ENCODE data around the gene SNTG2. TPM values are rescaled to one million over a fixed set of nuclear protein-coding genes. Genes with fewer than 3 reads are reported as not detected.

SNTG2 gene
- polyA plus RNA-seq, 3 donors = not detected

DNA sequence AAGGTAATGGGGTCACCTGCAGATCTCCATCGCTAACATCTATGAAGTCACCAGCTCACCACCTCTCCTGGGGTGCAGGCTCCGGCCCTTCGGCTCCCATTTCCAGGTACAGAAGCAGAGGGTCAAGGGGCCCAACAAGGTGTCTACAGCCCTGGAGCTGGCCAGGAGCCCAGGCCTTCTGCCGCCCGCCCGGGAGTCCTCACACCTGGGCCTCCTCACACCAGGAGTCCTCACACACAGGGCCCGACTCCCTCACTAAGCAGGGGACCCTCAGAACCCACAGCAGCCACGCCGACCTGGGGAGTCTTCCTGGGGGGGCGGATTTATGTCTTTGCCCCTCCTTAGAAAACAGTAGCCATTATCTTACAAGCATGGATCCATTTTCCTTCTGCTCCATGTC lies 419.3 kb downstream of the SNTG2 start:
- Mint-ChIP-seq H3K27ac (no peak overlapping the region), H3K4me1 (peaks cover 4% of the 10 kb centered on the region)
- DNase-seq = no peak

DNA sequence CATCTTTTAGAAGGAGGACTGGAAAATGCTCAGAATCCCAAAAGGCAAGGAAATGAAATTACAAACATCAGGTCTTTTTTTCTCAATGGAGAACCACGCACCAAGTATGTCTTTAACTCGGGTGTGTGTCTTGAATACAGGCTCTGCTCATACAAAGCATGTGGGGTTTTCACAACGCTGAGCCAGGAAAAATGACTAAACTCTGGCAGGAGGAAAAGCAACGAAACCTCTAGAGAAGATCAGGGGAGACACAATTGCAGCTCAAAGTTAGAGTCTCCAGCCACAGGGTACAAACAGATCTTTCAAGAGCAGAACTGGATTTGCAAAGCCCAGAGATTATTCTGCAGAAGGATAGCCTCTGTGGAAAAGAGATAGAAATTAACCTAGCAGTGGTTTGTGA lies 419.8 kb downstream of the SNTG2 start:
- peaks cover 0 to 3% (median 0%) of the 10 kb centered on the region in 7 donors for H3K9me3 Mint-ChIP-seq

More for the DNA sequence above, 419.3 kb downstream of the SNTG2 start:
- WGBS (ENCODE audit: insufficient coverage) = 81% methylated on average over 7 of the region's 10 CpGs
- Histone ChIP-seq H3K27me3 (ENCODE audit: control insufficient read depth in 2 of 2, insufficient read depth in 2 of 2, low read length in 2 of 2) (no peaks in the 10 kb centered on the region), H4K20me1 (ENCODE audit: insufficient read depth, low read length) (no peaks in the 10 kb centered on the region), H2AFZ (ENCODE audit: insufficient read depth, low read depth, low read length, poor library complexity, severe bottlenecking) (no peak overlapping the region), H3K4me2 (replicated peaks; ENCODE audit: extremely low read depth, low read length, poor library complexity, severe bottlenecking) (no peak overlapping the region), H3K79me2 (ENCODE audit: insufficient read depth, low read length) (no peaks in the 10 kb centered on the region), H3K4me1 (ENCODE audit: control insufficient read depth in 1 of 2, insufficient read depth in 2 of 2, low read length in 2 of 2) (no peaks in the 10 kb centered on the region), H3K9me3 (replicated peaks in 1 of 2; ENCODE audit: control insufficient read depth in 1 of 2, insufficient read depth in 1 of 2, low read length in 2 of 2) (no peaks in the 10 kb centered on the region), H3K36me3 (replicated peaks in 1 of 2; ENCODE audit: control insufficient read depth in 1 of 2, insufficient read depth in 2 of 2, low read length in 2 of 2) (no peaks in the 10 kb centered on the region), H3K27ac (ENCODE audit: low read depth in 1 of 2, low read length in 2 of 2) (no peak overlapping the region), H3K9ac (ENCODE audit: insufficient read depth, low read length, poor library complexity, severe bottlenecking) (no peak overlapping the region), H3K4me3 (replicated peaks in 1 of 3; ENCODE audit: low read depth in 2 of 3, low read length in 3 of 3) (no peak overlapping the region)
- Mint-ChIP-seq H3K9me3 (peaks cover 0 to 5% (median 0%) of the 10 kb centered on the region in 7 donors), H3K27me3 (ENCODE audit: low read depth in 3 of 3) (peaks cover 4 to 9% (median 6%) of the 10 kb centered on the region in 3 donors), H3K36me3 (no peaks in the 10 kb centered on the region), H3K4me3 (no peak overlapping the region)
- TF ChIP-seq, protein P1, sequence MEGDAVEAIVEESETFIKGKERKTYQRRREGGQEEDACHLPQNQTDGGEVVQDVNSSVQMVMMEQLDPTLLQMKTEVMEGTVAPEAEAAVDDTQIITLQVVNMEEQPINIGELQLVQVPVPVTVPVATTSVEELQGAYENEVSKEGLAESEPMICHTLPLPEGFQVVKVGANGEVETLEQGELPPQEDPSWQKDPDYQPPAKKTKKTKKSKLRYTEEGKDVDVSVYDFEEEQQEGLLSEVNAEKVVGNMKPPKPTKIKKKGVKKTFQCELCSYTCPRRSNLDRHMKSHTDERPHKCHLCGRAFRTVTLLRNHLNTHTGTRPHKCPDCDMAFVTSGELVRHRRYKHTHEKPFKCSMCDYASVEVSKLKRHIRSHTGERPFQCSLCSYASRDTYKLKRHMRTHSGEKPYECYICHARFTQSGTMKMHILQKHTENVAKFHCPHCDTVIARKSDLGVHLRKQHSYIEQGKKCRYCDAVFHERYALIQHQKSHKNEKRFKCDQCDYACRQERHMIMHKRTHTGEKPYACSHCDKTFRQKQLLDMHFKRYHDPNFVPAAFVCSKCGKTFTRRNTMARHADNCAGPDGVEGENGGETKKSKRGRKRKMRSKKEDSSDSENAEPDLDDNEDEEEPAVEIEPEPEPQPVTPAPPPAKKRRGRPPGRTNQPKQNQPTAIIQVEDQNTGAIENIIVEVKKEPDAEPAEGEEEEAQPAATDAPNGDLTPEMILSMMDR (IDR thresholded peaks at IDR 0.05) = no peak
- intact Hi-C loops (cut with micrococcal nuclease) = no loop called here

More for the DNA sequence above, 419.8 kb downstream of the SNTG2 start:
- Histone ChIP-seq H3K4me1 (ENCODE audit: control insufficient read depth in 1 of 2, insufficient read depth in 2 of 2, low read length in 2 of 2) (no peaks in the 10 kb centered on the region), H3K4me2 (replicated peaks; ENCODE audit: extremely low read depth, low read length, poor library complexity, severe bottlenecking) (no peak overlapping the region), H4K20me1 (ENCODE audit: insufficient read depth, low read length) (no peaks in the 10 kb centered on the region), H2AFZ (ENCODE audit: insufficient read depth, low read depth, low read length, poor library complexity, severe bottlenecking) (no peak overlapping the region), H3K79me2 (ENCODE audit: insufficient read depth, low read length) (no peaks in the 10 kb centered on the region), H3K9me3 (replicated peaks in 1 of 2; ENCODE audit: control insufficient read depth in 1 of 2, insufficient read depth in 1 of 2, low read length in 2 of 2) (no peaks in the 10 kb centered on the region), H3K9ac (ENCODE audit: insufficient read depth, low read length, poor library complexity, severe bottlenecking) (no peak overlapping the region), H3K27me3 (ENCODE audit: control insufficient read depth in 2 of 2, insufficient read depth in 2 of 2, low read length in 2 of 2) (no peaks in the 10 kb centered on the region), H3K4me3 (replicated peaks in 1 of 3; ENCODE audit: low read depth in 2 of 3, low read length in 3 of 3) (no peak overlapping the region), H3K27ac (ENCODE audit: low read depth in 1 of 2, low read length in 2 of 2) (no peak overlapping the region), H3K36me3 (replicated peaks in 1 of 2; ENCODE audit: control insufficient read depth in 1 of 2, insufficient read depth in 2 of 2, low read length in 2 of 2) (no peaks in the 10 kb centered on the region)
- DNase-seq = no peak
- Mint-ChIP-seq H3K4me3 (no peak overlapping the region), H3K27me3 (ENCODE audit: low read depth in 3 of 3) (peaks cover 4 to 9% (median 6%) of the 10 kb centered on the region in 3 donors), H3K4me1 (peaks cover 4% of the 10 kb centered on the region), H3K27ac (peak overlapping the region in 1 of 7 donors; percentile 53), H3K36me3 (no peaks in the 10 kb centered on the region)
- 80% methylated on average over 4 of the region's 4 CpGs for WGBS (ENCODE audit: insufficient coverage)
- TF ChIP-seq, protein P1 (IDR thresholded peaks at IDR 0.05) = no peak
- intact Hi-C loops (cut with micrococcal nuclease) = no loop called here

Data from CD14-positive monocyte (primary cell).